ENCODE results near the gene AFF1. TPM values are rescaled to one million over a fixed set of nuclear protein-coding genes. Genes with fewer than 3 reads are reported as not detected.
A peak's percentile ranks its signal among the peaks of the same experiment; 100 is the strongest.
"Not testable (repeated sequence)": the region's sequence is repeated elsewhere in the genome, so short reads cannot be mapped to it uniquely, and the experiment has no call there.

The AFF1 gene
- total and polyA plus RNA-seq, 5 experiments from 2014 or later = 9.0 to 55.8 (median 13.7) TPM

DNA sequence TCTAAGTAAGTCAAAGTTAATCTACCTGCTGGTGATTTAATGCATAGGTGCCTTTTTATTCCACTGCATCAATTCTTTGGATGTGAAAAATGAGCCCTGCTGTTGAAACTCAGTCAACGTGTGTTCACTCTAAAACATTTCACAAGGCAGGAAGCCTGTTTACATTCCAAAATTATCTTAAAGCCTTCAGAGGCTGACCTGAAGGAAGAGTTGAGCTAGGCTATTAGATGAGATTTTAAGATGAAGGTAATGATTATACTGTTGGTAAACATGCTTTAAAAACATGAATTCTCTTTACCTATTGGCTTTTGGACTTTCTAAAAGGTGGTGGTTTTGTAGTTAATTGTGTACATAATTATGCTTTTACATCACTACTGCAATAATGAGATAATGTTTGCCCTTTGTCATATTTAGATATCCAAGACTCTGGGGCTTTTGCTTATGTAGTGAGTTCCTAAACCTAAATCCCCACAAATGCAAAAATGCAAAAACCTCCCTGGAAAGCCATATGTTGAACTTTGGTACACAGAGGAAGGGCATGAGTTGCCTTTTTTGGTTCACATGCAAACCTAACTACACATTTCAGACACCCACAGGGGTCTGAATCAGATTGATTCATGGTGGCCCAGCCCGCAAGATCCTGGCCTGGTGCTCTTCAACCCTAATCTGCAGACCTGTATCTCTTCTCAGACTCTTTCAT lies 193.3 kb downstream of the AFF1 start:
- ATAC-seq = no peak
- no peaks in the 10 kb centered on the region for H3K9me3 Mint-ChIP-seq
- DNase-seq = no peak
- H3K27ac Mint-ChIP-seq = no peak overlapping the region
- no peaks in the 10 kb centered on the region for H3K27me3 Mint-ChIP-seq
- H3K36me3 Mint-ChIP-seq = peaks cover 11 to 95% (median 57%) of the 10 kb centered on the region in 3 donors
- no peak overlapping the region for H3K4me3 Mint-ChIP-seq
- POLR2A ChIA-PET = no interaction called here
- peaks cover 0 to 3% (median under 1%) of the 10 kb centered on the region in 4 donors for H3K4me1 Mint-ChIP-seq

DNA sequence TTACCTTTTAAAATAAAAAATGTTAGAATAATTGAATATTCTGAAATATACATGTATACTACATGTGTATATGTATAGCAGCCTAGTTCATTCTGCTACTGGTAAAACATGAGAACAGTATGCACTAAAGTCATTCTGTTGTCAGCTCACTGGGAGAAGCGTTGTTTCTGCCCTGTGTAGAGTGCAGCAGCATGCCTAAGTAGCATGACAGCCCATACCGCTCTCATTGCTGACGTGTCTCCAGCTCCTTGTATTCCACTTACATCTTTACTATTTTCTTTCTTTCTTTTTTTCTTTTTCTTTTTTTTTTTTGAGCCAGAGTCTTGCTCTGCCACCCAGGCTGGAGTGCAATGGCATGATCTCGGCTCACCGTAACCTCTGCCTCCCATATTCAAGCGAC lies 194.9 kb downstream of the AFF1 start:
- no peaks in the 10 kb centered on the region for H3K27me3 Mint-ChIP-seq
- POLR2A ChIA-PET = no interaction called here
- H3K27ac Mint-ChIP-seq = no peak overlapping the region
- DNase-seq = no peak
- H3K36me3 Mint-ChIP-seq = peaks cover 11 to 97% (median 63%) of the 10 kb centered on the region in 3 donors
- peaks cover 0 to 3% (median under 1%) of the 10 kb centered on the region in 4 donors for H3K4me1 Mint-ChIP-seq
- ATAC-seq = no peak
- no peak overlapping the region for H3K4me3 Mint-ChIP-seq
- no peaks in the 10 kb centered on the region for H3K9me3 Mint-ChIP-seq

DNA sequence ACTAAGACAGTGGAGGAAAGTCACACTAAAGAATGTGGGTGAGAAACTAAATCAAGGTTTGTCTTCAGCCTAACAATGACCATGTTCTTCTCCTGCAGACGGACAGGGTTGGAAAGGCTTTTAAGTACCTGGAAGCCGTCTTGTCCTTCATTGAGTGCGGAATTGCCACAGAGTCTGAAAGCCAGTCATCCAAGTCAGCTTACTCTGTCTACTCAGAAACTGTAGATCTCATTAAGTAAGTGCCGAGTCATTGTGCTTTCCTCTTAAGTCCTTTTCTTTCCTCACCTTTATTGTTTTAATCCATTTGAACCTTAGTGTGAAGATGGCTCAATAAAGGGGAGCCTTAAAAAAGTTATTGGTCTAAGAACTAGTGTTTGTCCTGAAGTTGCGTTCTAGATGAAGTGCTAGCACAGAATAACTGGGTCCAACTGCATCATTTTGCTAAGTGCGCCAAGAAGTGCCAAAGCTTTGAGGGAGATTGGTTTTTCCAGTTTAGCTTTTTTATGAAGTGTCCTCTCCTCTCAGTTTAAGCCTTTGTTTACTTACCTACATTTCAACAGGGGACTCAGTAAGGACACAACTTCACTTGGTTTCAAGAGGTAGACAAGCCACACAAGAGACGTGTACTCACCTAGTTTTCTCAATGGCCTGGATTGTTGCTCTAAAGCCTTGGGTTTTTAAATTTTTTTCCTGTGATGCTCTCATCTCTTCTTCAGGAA lies 196.3 kb downstream of the AFF1 start:
- POLR2A ChIA-PET = no interaction called here
- no peak overlapping the region for H3K27ac Mint-ChIP-seq
- ATAC-seq (no peak), DNase-seq (no peak)
- no peaks in the 10 kb centered on the region for H3K9me3 Mint-ChIP-seq
- peaks cover 0 to 2% (median 0%) of the 10 kb centered on the region in 4 donors for H3K4me1 Mint-ChIP-seq
- no peaks in the 10 kb centered on the region for H3K27me3 Mint-ChIP-seq
- no peak overlapping the region for H3K4me3 Mint-ChIP-seq
- peaks cover 6 to 97% (median 56%) of the 10 kb centered on the region in 3 donors for H3K36me3 Mint-ChIP-seq

DNA sequence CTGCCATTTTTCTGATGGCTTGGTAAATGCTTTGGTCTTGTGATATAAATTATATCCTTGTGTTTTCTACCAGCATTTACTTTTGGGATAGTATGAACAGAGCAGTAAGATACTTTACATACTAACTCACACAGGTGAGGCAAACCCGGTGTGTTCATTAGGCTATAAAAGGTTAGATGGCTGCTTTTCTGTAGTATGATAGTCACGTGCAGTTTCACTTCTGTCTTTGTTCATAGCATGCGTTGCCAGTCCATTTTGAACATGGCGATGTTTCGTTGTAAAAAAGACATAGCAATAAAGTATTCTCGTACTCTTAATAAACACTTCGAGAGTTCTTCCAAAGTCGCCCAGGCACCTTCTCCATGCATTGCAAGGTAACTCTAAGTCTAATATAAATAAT lies 197.2 kb downstream of the AFF1 start:
- DNase-seq (no peak), ATAC-seq (no peak)
- no peak overlapping the region for H3K27ac Mint-ChIP-seq
- H3K4me1 Mint-ChIP-seq = peaks cover 0 to 2% (median 0%) of the 10 kb centered on the region in 4 donors
- H3K9me3 Mint-ChIP-seq = no peaks in the 10 kb centered on the region
- H3K4me3 Mint-ChIP-seq = no peak overlapping the region
- H3K27me3 Mint-ChIP-seq = no peaks in the 10 kb centered on the region
- POLR2A ChIA-PET = interaction anchor here (0.6 kb wide), 1 partner anchor 50 kb away, joined by 3 read pairs; no protein-coding TSS in a partner anchor
- H3K36me3 Mint-ChIP-seq = peaks cover 6 to 96% (median 53%) of the 10 kb centered on the region in 3 donors

DNA sequence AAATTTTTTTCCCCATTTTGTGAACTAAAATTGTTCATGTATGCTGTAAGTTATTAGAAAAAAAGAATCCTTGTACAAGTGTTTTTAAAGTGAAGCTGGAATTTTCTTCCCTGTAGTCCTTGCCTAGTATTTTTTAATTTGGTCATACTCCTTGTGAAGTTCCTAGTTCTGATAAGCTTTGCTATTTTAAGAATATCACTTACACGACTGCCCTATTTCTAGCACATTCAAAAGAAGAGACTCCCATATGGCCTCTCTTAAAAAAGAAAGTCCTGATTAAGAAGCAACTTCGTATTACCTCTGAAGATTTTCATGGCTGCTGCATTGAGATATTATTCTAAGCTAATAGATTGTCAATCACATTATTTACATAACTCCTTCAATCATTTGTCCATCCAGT lies 198.4 kb downstream of the AFF1 start:
- Mint-ChIP-seq H3K36me3 (peaks cover 0 to 94% (median 49%) of the 10 kb centered on the region in 3 donors), H3K27me3 (no peaks in the 10 kb centered on the region), H3K27ac (peak overlapping the region in 1 of 10 donors; percentile 16), H3K4me3 (no peak overlapping the region), H3K9me3 (no peaks in the 10 kb centered on the region), H3K4me1 (no peaks in the 10 kb centered on the region)
- no peak for ATAC-seq
- no peak for DNase-seq
- POLR2A ChIA-PET = no interaction called here

DNA sequence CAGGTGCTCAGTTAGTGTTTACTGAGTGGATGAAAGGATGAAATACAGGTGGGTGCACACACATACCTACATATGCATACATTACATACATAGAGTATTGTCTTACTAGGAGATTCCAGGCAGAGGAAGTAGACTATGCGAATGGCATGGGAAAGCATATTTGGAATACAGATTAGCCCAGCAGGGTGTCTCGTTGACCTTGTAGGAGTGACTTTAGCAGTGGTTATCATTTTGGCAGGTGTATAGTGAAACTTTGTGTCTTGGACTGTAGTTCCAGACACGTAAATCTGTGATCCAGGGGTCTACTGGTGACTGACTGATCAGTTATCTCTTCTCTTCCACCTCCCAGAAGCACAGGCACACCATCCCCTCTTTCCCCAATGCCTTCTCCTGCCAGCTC lies 199.3 kb downstream of the AFF1 start:
- DNase-seq (no peak), ATAC-seq (no peak)
- peak overlapping the region in 3 of 10 donors; percentile 33 to 35 (median 34) for H3K27ac Mint-ChIP-seq
- peaks cover 0 to 93% (median 42%) of the 10 kb centered on the region in 3 donors for H3K36me3 Mint-ChIP-seq
- H3K4me3 Mint-ChIP-seq = no peak overlapping the region
- H3K9me3 Mint-ChIP-seq = no peaks in the 10 kb centered on the region
- no peaks in the 10 kb centered on the region for H3K4me1 Mint-ChIP-seq
- H3K27me3 Mint-ChIP-seq = no peaks in the 10 kb centered on the region
- POLR2A ChIA-PET = no interaction called here

DNA sequence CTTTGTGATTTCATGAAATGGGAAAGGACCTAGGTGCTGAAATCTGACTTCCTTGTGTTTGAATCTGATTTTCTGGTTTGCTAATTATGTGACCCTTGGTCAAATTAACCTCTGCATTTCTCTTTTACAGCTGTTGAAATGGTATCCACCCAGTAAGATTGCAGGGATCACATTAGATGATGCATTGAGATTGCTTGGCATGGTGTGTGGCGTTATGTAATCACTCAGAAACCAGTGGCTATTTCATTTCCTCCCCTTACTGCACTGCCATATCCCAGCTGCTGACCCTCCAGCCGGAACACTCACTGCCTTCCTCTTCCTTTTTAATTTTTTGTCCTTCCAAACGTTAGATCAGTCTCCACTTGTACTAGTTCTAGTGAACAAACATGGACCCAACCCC lies 206.6 kb downstream of the AFF1 start:
- DNase-seq = no peak
- H3K4me3 Mint-ChIP-seq = no peak overlapping the region
- peaks cover 0 to 3% (median 0%) of the 10 kb centered on the region in 4 donors for H3K4me1 Mint-ChIP-seq
- H3K9me3 Mint-ChIP-seq = no peaks in the 10 kb centered on the region
- POLR2A ChIA-PET = no interaction called here
- ATAC-seq = no peak
- H3K36me3 Mint-ChIP-seq = peaks cover 0 to 64% (median 11%) of the 10 kb centered on the region in 3 donors
- H3K27ac Mint-ChIP-seq = peak overlapping the region in 2 of 10 donors; percentile 6 to 31
- H3K27me3 Mint-ChIP-seq = no peaks in the 10 kb centered on the region

DNA sequence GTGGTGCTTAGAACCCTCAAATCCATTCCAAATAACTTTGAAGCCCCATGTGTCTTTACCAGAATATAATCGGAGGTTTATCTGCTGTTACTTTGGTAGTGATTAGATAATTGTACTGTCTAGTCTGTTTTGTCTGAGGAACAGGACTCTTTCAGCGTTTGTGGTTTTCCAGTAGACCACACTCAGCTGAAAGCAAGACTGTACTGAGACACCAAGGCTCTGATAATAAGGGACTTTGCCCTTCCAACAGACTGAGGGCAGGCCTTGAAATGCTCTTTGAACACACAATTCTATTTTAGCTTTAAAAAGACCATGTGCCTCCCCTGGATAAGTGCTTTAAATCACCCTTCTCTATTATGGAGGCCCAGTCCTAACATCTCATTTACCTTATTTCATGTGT lies 209.5 kb downstream of the AFF1 start:
- Mint-ChIP-seq H3K9me3 (no peaks in the 10 kb centered on the region), H3K4me1 (peaks cover 0 to 3% (median 0%) of the 10 kb centered on the region in 4 donors), H3K27ac (peak overlapping the region in 3 of 10 donors; percentile 17 to 52 (median 41)), H3K4me3 (no peak overlapping the region), H3K36me3 (peaks cover 0 to 39% (median 9%) of the 10 kb centered on the region in 3 donors), H3K27me3 (no peaks in the 10 kb centered on the region)
- ATAC-seq (no peak), DNase-seq (no peak)
- POLR2A ChIA-PET = no interaction called here

DNA sequence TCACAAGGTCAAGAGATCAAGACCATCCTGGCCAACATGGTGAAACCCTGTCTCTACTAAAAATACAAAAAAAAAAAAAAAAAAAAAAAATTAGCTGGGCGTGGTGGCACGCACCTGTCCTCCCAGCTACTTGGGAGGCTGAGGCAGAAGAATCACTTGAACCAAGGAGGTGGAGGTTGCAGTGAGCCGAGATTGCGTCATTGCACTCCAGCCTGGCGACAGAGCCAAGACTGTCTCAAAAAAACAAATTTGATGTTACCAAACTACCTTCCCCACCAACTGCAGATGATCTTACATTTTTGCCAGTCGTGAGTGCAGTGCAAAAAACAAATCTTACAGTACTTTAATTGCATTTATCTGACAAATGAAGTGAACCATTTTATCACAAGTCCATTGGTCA lies 211.1 kb downstream of the AFF1 start:
- not testable (repeated sequence) for DNase-seq, H3K27me3 Mint-ChIP-seq, ATAC-seq, H3K4me3 Mint-ChIP-seq, H3K9me3 Mint-ChIP-seq, H3K4me1 Mint-ChIP-seq, H3K27ac Mint-ChIP-seq
- peaks cover 0 to 29% (median 4%) of the 10 kb centered on the region in 3 donors for H3K36me3 Mint-ChIP-seq
- POLR2A ChIA-PET = interaction anchor here (0.6 kb wide), 1 partner anchor 245 kb away, joined by 4 read pairs; the partner anchor contains the start of gene HSD17B11

DNA sequence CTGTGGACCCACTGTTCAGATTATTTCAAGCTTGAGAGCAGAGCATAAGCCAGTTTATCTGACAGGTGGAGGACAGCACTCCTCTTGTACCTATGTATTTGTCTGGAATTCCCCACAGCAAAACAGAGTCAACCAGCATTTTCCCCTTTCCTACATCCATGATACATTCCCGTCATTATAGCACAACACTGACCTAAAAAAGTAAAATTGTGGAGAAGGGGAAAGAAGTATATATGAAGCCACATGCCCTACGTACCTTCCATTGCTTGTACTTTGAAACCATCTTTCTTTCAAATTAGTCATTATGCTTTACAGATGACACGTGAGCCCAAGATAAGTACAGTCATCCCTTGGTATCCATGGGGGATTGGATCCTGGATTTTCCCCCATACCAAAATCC lies 212.3 kb downstream of the AFF1 start:
- Mint-ChIP-seq H3K27ac (no peak overlapping the region), H3K36me3 (peaks cover 0 to 18% (median 4%) of the 10 kb centered on the region in 3 donors), H3K27me3 (no peaks in the 10 kb centered on the region), H3K4me3 (no peak overlapping the region), H3K9me3 (no peaks in the 10 kb centered on the region), H3K4me1 (peaks cover 0 to 6% (median 1%) of the 10 kb centered on the region in 4 donors)
- no peak for DNase-seq
- no peak for ATAC-seq
- POLR2A ChIA-PET = no interaction called here

DNA sequence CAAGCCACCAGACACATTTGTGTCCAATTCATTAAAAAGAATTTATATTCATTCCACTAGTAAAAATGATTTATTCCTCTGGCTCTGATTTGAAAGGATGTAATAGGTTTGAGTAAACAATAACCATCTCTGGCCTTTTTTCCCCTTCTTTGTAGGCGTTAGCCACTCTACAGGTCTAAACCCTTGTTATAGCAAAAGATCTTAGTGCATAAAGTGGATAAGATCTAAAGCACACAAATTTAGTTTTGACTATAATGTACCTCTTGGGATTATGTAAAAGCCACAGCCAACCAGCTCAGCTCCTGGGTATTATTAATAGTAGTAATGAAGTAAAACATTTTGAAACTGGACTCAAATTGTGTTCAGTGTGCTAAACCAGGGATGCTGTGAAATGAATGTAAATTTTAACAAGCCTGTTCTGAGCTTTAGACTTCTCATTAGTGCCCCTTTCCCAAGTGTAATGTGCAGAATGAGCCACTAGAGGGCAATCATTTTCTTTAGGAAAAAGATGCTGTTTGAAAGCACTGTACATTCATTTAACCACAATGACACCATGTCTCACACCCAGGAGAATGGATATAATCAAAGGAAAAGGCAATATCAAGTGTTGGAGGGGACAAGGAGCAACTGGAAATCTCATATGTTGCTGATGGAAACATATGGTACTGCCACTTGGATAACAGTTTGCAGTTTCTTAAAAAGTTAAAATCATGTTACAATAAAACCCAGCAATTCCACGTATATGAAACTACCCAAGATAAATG lies 215.9 kb downstream of the AFF1 start:
- no peaks in the 10 kb centered on the region for H3K27me3 Mint-ChIP-seq
- no peaks in the 10 kb centered on the region for H3K9me3 Mint-ChIP-seq
- no peak overlapping the region for H3K4me3 Mint-ChIP-seq
- no peaks in the 10 kb centered on the region for H3K36me3 Mint-ChIP-seq
- no peak overlapping the region for H3K27ac Mint-ChIP-seq
- H3K4me1 Mint-ChIP-seq = peaks cover 0 to 6% (median under 1%) of the 10 kb centered on the region in 4 donors
- POLR2A ChIA-PET = interaction anchor here (0.6 to 1.8 kb wide), 2 partner anchors 13 to 85 kb away, joined by 5 to 6 read pairs; no protein-coding TSS in a partner anchor
- DNase-seq = peak in 9 of 10 donors; percentile 9 to 73 (median 54)
- peak; percentile 66 to 82 for ATAC-seq

DNA sequence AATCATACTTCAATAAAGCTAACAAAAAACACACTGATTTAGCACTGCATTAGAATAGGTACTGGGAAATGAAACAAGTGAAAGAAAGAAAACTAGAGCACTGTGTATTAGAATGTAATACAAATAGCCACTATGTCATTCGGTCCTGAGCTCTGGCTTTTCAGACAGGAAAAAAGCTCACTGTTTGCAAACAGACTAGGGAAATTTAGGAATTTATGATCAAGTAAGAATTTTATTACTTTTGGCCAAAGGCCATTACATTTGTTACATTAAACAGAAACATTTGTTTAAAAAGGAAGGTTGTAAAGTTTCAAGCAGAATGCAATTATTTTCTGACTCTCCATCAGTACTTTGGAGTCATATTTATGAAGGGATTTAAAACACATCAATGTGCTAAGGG lies 216.9 kb downstream of the AFF1 start:
- no peak for DNase-seq
- Mint-ChIP-seq H3K4me1 (peaks cover 0 to 6% (median under 1%) of the 10 kb centered on the region in 4 donors), H3K27me3 (no peaks in the 10 kb centered on the region), H3K27ac (no peak overlapping the region), H3K36me3 (no peaks in the 10 kb centered on the region), H3K4me3 (no peak overlapping the region), H3K9me3 (no peaks in the 10 kb centered on the region)
- POLR2A ChIA-PET = no interaction called here
- ATAC-seq = no peak

Data from naive thymus-derived CD8-positive, alpha-beta T cell (primary cell).